ENCODE measurements around the gene CARD8.

The CARD8 gene

DNA sequence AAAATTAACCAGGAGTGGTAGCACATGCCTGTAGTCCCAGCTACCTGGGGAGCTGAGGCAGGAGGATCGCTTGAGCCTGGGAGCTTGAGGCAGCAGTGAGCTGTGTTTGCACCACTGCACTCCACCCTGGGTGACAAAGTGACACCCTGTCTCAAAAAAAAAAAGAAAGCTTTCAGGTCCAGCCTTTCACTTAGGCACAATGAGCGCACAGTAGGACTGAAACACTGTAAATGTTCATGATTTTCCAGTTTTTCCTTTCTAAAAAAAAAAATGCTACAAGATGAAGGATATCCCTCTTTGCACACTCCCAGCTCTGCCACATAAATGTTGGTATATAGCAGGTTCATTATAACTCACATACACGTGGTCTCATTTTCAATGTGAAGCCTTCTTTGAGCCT lies 32.0 kb upstream of the CARD8 start:
- TF ChIP-seq POLR2A (IDR thresholded peaks at IDR 0.05; ENCODE audit: extremely low read depth, insufficient read length) (no peak), MYC (IDR thresholded peaks at IDR 0.05; ENCODE audit: low read depth, low read length) (no peak)
- TF ChIP-seq, protein P1, sequence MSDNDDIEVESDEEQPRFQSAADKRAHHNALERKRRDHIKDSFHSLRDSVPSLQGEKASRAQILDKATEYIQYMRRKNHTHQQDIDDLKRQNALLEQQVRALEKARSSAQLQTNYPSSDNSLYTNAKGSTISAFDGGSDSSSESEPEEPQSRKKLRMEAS (IDR thresholded peaks at IDR 0.05; ENCODE audit: low read depth, low read length): no peak
- TF ChIP-seq, protein P2, sequence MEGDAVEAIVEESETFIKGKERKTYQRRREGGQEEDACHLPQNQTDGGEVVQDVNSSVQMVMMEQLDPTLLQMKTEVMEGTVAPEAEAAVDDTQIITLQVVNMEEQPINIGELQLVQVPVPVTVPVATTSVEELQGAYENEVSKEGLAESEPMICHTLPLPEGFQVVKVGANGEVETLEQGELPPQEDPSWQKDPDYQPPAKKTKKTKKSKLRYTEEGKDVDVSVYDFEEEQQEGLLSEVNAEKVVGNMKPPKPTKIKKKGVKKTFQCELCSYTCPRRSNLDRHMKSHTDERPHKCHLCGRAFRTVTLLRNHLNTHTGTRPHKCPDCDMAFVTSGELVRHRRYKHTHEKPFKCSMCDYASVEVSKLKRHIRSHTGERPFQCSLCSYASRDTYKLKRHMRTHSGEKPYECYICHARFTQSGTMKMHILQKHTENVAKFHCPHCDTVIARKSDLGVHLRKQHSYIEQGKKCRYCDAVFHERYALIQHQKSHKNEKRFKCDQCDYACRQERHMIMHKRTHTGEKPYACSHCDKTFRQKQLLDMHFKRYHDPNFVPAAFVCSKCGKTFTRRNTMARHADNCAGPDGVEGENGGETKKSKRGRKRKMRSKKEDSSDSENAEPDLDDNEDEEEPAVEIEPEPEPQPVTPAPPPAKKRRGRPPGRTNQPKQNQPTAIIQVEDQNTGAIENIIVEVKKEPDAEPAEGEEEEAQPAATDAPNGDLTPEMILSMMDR (IDR thresholded peaks at IDR 0.05; ENCODE audit: low read depth, low read length): no peak
- H3K4me3 ChIP-seq (ENCODE audit: low read depth, low read length): no peak overlapping the region

DNA sequence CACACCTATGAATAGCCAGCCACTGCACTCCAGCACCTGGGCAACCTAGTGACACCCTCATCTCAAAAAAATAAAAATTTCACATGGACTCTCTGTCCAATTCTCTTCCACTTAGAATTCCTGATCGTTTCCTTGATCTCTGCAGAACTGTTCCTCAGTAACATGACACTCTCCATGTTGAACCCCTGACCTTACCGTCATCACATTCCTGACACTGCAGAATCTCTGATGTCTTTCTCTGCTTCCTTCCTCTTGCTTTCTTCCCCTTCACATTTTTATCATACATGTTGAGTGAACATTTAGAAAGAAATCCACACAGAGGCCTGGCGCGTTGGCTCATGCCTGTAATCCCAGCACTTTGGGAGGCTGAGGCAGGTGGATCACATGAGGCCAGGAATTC lies 29.2 kb upstream of the CARD8 start:
- H3K4me3 ChIP-seq (ENCODE audit: low read depth, low read length): no peak overlapping the region
- TF ChIP-seq MYC (IDR thresholded peaks at IDR 0.05; ENCODE audit: low read depth, low read length): no peak
- TF ChIP-seq, protein P2 (IDR thresholded peaks at IDR 0.05; ENCODE audit: low read depth, low read length): no peak
- TF ChIP-seq POLR2A (IDR thresholded peaks at IDR 0.05; ENCODE audit: extremely low read depth, insufficient read length): no peak
- TF ChIP-seq, protein P1 (IDR thresholded peaks at IDR 0.05; ENCODE audit: low read depth, low read length): no peak
- no peak for DNase-seq (ENCODE audit: low read depth)

More for the DNA sequence above, 32.0 kb upstream of the CARD8 start:
- DNase-seq (ENCODE audit: low read depth): no peak

DNA sequence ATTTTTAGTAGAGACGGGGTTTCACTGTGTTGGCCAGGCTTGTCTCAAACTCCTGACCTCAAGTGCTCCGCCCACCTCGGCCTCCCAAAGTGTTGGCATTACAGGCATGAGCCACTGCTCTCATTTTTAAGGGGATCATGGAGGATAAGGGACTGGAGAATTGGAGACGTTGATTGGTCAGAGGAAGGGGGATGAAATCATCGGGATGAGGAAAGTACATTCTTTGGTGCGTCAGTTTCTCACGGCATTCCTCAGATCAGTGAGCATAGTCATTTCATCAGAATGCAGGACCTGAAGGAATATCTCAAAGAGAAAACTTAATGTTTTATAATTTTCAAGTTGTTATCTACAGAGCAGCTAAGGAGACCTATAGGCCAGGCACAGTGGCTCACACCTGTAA lies 28.2 kb upstream of the CARD8 start:
- H3K4me3 ChIP-seq (ENCODE audit: low read depth, low read length): no peak overlapping the region
- DNase-seq (ENCODE audit: low read depth): no peak
- TF ChIP-seq, protein P1 (IDR thresholded peaks at IDR 0.05; ENCODE audit: low read depth, low read length): no peak
- TF ChIP-seq MYC (IDR thresholded peaks at IDR 0.05; ENCODE audit: low read depth, low read length): no peak
- TF ChIP-seq POLR2A (IDR thresholded peaks at IDR 0.05; ENCODE audit: extremely low read depth, insufficient read length): no peak
- TF ChIP-seq, protein P2 (IDR thresholded peaks at IDR 0.05; ENCODE audit: low read depth, low read length): no peak

DNA sequence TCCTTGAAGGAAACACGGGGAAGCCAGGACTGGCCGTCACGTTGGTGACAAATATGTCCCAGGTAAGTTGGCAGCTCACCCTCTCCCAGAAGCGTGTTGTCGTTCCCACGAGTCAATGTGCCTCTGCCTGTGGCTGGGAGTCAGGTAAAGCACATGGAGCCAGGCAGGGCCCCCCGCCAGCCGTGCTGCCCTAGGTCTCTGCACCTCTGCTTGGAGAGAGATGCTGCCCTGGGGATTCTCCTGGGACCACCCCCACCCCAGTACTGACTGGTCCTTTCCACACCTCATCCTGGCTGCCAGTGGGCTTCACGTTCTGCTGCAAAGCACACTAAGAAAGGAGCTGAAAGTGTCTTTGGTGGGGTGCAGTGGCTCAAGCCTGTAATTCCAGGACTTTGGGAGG lies 24.0 kb upstream of the CARD8 start:
- no peak for DNase-seq (ENCODE audit: low read depth)
- TF ChIP-seq, protein P1 (IDR thresholded peaks at IDR 0.05; ENCODE audit: low read depth, low read length): no peak
- no peak for TF ChIP-seq MYC (IDR thresholded peaks at IDR 0.05; ENCODE audit: low read depth, low read length)
- TF ChIP-seq, protein P2 (IDR thresholded peaks at IDR 0.05; ENCODE audit: low read depth, low read length): no peak
- no peak for TF ChIP-seq POLR2A (IDR thresholded peaks at IDR 0.05; ENCODE audit: extremely low read depth, insufficient read length)
- H3K4me3 ChIP-seq (ENCODE audit: low read depth, low read length): no peak overlapping the region

DNA sequence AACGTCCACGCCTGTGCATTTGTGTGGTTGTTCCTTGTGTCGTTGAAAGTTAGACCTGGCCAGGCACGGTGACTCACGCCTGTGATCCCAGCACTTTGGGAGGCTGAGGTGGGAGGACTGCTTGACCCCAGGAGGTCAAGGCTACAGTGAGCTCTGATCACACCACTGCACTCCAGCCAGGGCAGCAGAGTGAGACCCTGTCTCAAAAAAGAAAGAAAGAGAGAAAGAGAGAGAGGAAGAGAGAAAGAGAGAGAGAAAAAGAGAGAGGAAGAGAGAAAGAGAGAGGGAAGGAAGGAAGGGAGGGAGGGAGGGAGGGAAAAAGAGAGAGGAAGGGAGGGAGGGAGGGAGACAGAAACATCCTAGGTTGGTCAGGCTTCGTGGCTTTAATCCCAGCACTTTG lies 19.2 kb upstream of the CARD8 start:
- no peak for TF ChIP-seq POLR2A (IDR thresholded peaks at IDR 0.05; ENCODE audit: extremely low read depth, insufficient read length)
- TF ChIP-seq, protein P1 (IDR thresholded peaks at IDR 0.05; ENCODE audit: low read depth, low read length): no peak
- no peak for DNase-seq (ENCODE audit: low read depth)
- H3K4me3 ChIP-seq (ENCODE audit: low read depth, low read length): no peak overlapping the region

DNA sequence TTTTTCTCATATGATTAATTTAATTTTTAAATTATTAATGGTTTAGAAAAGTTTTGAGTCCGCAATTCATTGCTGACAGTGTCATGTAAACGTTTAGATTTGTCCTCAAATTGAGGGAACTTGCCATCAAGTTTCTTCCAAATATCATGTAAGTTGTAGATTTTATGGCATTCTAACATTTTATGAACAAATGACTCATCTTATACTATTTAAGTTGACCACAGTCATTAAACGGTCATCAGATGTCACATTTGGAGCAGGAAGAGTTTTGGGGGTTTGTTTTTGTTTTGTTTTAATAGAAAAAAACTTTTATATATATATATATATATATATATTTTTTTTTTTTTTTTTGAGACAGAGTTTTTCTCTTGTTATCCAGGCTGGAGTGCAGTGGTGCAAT lies 18.5 kb upstream of the CARD8 start:
- DNase-seq (ENCODE audit: low read depth): no peak
- TF ChIP-seq, protein P1 (IDR thresholded peaks at IDR 0.05; ENCODE audit: low read depth, low read length): no peak
- TF ChIP-seq POLR2A (IDR thresholded peaks at IDR 0.05; ENCODE audit: extremely low read depth, insufficient read length) (no peak), MYC (IDR thresholded peaks at IDR 0.05; ENCODE audit: low read depth, low read length) (no peak)
- TF ChIP-seq, protein P2 (IDR thresholded peaks at IDR 0.05; ENCODE audit: low read depth, low read length): no peak
- no peak overlapping the region for H3K4me3 ChIP-seq (ENCODE audit: low read depth, low read length)
